Stimulated activated CD4-positive, alpha-beta T cell treated with anti-CD3 and anti-CD28 coated beads, Interleukin-15, amount 100 ng/mL, for 24 hours (primary cell): ENCODE data around the gene PAQR7.

Experiments used
- DNase-seq: peaks from one replicate; pipeline ENCODE4 v3.0.0-alpha.2; 2020

The PAQR7 gene

DNA sequence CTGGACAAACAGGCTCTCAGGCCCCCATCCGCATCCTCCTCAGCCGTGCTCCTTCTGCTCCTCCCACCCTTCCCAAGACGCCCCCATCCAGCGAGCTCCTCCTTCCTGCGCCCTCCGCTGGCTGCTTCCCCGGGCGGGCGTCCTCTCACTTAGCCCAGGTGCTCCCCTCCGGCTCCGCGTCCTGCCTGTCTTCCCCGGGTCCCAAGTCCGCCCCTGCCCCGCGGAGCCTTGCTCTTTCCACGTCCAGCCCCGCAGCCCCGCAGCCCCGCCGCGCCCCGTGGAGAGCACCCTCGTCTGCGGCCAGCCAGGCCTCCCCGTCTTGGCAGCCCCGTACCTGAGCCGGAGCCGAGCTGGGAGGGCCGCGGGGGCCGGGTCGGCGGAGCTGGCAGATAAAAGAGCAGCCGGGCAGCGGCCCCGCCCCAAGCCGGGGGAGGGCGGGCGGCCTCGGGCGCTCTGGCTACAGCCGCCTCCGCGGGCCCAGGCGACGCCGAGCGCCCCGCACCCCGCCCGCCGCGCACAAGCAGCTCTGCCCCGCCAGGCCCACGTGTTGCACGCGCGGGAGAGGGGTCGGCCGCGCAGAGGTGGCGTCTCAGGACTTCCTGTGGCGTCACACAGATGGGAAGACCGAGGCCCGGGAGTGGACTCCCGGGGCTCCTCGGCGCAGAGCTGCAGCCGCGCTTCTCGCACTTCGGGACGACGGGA lies at the start of gene PAQR7:
Gene PAQR7 (minus strand): TSS at position 555 of the 702 bp plus-strand sequence. CDS start 11,869 bp downstream, outside the sequence.
- peak; percentile 80 for DNase-seq

GRCh38 chr1:25924454-25924853 lies 48.9 kb upstream of the PAQR7 start:
- no peak for DNase-seq

GRCh38 chr1:25922971-25923552 lies 47.6 kb upstream of the PAQR7 start:
- peak; percentile 41 for DNase-seq

DNA sequence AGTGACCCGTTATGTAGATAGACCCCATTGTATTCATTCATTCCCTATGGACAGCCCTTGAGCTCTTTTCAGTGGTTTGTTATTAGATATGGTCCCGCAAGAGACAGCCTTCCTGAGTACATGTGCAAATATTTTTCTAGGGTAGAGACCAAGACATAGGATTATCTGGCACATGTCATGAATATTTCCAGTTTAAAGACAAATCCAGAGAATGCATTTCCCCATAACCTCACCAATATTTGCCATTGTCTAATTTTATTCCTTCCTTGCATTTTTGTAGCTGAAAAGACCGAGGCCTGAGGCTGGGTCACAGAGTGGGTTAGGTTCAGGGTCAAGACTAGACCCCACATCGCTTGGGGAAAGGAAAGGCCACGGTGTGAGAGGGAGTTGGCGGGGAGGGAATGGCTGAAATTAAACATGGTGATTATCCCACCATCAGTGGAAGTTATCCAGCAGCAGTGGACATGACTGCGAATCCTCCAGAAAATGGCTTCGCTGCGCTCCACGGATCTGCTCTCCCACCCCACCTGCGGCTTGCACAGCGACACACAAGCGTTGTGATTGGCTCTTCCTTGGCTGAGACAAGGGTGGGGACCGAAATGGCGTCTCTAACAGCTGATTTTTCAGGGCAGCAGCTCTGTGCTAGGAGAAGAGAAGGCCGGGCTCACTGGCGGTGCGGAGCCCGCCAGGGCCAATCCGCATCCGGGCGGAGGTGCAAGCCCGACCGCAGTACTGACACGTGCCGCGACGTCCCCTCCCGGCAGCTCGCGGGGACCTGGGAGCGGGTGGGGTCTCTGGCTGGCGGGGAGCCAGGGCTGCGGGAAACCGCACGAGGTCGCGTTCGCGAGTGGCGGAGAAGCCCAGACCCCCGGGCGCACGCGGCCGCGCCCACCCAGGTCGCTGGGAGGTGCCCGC lies 46.8 kb upstream of the PAQR7 start:
- peak; percentile 62 for DNase-seq

- DNase-seq = no peak
These were observed 43.1 kb upstream of the PAQR7 start for GRCh38 chr1:25918615-25919014.

GRCh38 chr1:25917996-25918395 lies 42.5 kb upstream of the PAQR7 start:
- peak; percentile 26 for DNase-seq

GRCh38 chr1:25916460-25916859 lies 41.0 kb upstream of the PAQR7 start:
- DNase-seq = no peak

- DNase-seq = no peak
These were observed 38.8 kb upstream of the PAQR7 start for GRCh38 chr1:25914074-25914995.

DNA sequence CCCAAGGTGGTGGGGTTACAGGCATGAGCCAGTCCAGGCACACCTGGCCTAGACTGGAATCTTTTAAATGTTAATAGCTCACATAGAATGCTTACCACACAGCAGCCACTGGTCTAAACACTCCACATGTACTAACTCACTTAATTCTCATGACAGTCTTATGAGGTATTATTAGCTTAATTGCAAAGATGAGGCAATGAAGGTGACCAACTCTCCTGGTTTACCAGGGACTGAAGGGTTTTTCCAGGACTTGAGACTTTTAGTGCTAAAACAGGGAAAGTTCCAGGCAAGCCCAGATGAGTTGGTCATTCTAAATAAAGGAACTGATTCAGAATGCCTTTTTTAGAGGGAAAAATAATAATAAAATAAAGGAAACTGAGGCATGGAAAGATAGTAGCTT lies 37.7 kb upstream of the PAQR7 start:
- no peak for DNase-seq

- DNase-seq = no peak
These were observed 36.7 kb upstream of the PAQR7 start for GRCh38 chr1:25912076-25912831.

DNA sequence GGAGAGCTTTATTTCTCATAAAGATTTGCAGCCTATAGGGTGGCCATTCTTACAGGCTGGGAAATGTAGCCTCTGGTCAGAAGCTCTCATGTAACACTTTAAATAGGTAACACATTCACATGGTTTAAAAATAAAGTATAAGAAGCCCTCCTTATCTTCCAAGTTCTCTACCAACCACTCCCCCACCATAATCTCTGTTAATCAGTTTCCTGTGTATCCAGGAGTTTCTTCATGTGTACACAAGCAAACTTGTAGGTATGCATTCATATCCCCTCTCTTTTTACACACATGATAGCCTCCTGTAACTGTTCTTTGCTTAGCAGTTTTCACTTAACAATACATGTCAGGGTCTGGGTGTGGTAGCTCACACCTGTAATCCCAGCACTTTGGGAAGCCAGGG lies 35.7 kb upstream of the PAQR7 start:
- DNase-seq = no peak

GRCh38 chr1:25909040-25909439 lies 33.5 kb upstream of the PAQR7 start:
- no peak for DNase-seq

GRCh38 chr1:25908161-25908560 lies 32.7 kb upstream of the PAQR7 start:
- DNase-seq = no peak

DNA sequence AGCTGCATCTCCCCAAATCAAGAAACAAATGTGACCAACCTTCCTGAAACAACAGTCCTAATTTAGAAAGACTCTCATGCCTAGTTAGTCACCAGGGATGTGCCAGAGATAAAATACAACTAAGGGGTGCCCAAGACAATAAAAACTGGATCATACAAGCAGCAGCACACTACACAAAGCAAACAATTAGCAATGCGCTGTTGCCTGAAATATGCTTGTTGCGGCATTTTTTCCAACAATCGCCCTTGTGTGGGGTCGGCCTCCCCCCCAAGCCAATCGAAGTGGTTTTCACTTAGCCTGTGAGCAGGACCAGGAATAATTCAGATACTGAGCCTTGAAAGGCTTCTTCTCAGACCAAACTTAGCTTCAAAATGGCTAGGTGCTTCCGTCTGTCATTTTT lies 32.1 kb upstream of the PAQR7 start:
- no peak for DNase-seq

- DNase-seq = peak; percentile 44
These were observed 31.3 kb upstream of the PAQR7 start for GRCh38 chr1:25906644-25907300.

- DNase-seq = peak; percentile 96
These were observed 30.5 kb upstream of the PAQR7 start, which contains the start of gene STMN1 for GRCh38 chr1:25905680-25906643. Gene STMN1 (minus strand): TSS chr1:25906419. CDS start chr1:25904676, 1,743 bp downstream.

DNA sequence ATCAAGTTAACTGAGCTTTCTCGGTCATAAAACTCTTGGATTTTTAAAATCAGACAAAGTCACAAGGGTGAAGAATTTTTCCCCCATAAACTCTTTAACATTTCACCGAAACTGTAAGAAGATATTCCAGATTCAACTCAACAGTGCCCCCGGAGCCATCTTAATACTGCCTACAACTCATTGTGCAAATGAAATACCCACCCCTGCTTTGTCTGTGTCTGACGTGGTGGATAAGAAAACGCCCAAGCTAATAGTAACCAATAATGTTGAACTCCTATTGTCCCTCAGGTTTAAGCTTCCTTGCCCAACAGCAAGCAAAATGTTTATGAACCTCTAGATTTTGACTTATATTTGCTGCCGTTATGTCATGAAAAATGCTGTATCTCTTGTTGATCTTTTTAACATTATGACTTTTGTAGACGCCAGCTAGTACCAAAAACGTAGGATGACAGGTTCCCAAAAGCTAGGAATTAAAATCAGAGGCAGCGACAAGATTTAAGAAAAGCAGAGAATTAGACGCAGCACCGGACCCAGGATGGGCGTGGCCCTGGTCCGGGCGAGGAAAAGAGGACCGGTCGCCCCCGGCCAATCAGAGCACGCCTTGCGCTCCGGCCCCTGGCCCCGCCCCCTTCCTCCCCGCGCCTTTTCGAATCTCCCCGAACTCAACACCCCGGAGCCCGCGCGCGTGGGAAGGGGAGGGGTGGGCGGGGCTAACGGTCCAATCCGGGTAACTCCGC lies 29.6 kb upstream of the PAQR7 start:
- DNase-seq = peak; percentile 99

- DNase-seq = no peak
These were observed 28.5 kb upstream of the PAQR7 start for GRCh38 chr1:25903986-25904385.

- DNase-seq = no peak
These were observed 27.0 kb upstream of the PAQR7 start for GRCh38 chr1:25902462-25902861.
